ENCODE data around the gene CFAP46. TPM values are rescaled to one million over a fixed set of nuclear protein-coding genes. Genes with fewer than 3 reads are reported as not detected.

The CFAP46 gene
- total RNA-seq, 4 donors from 2014 or later = not detected

GRCh38 chr10:132842397-132842796 is 100.0 kb downstream of the CFAP46 start:
- no peaks in the 10 kb centered on the region for H3K36me3 ChIP-seq
- H3K27me3 ChIP-seq = no peaks in the 10 kb centered on the region
- H3K4me1 ChIP-seq = no peaks in the 10 kb centered on the region
- H3K9me3 ChIP-seq = peaks cover 0 to 23% (median 7%) of the 10 kb centered on the region in 4 donors
- TF ChIP-seq POLR2A (IDR thresholded peaks at IDR 0.05) (no peak), CTCF (IDR thresholded peaks at IDR 0.05) (no peak)
- no peak overlapping the region for H3K27ac ChIP-seq
- no peak for DNase-seq
- no peak overlapping the region for H3K4me3 ChIP-seq

- H3K27ac ChIP-seq = no peak overlapping the region
- TF ChIP-seq CTCF (IDR thresholded peaks at IDR 0.05) (no peak), POLR2A (IDR thresholded peaks at IDR 0.05) (no peak)
- no peak overlapping the region for H3K4me3 ChIP-seq
- DNase-seq = peak in 1 of 3 donors; percentile 16
- H3K36me3 ChIP-seq = no peaks in the 10 kb centered on the region
- peaks cover 0 to 23% (median 7%) of the 10 kb centered on the region in 4 donors for H3K9me3 ChIP-seq
- no peaks in the 10 kb centered on the region for H3K27me3 ChIP-seq
- peaks cover 0 to 2% (median 0%) of the 10 kb centered on the region in 4 donors for H3K4me1 ChIP-seq
These were observed 100.8 kb downstream of the CFAP46 start for GRCh38 chr10:132841615-132841975.

- no peak overlapping the region for H3K4me3 ChIP-seq
- H3K9me3 ChIP-seq = peaks cover 0 to 23% (median 7%) of the 10 kb centered on the region in 4 donors
- H3K27ac ChIP-seq = no peak overlapping the region
- no peaks in the 10 kb centered on the region for H3K36me3 ChIP-seq
- no peak for DNase-seq
- H3K4me1 ChIP-seq = peaks cover 0 to 4% (median 0%) of the 10 kb centered on the region in 4 donors
- TF ChIP-seq CTCF (IDR thresholded peaks at IDR 0.05) (no peak), POLR2A (IDR thresholded peaks at IDR 0.05) (no peak)
- no peaks in the 10 kb centered on the region for H3K27me3 ChIP-seq
These were observed 101.4 kb downstream of the CFAP46 start for GRCh38 chr10:132840698-132841614.

GRCh38 chr10:132839061-132839460 is 103.3 kb downstream of the CFAP46 start:
- Histone ChIP-seq H3K9me3 (peaks cover 0 to 21% (median 7%) of the 10 kb centered on the region in 4 donors), H3K27ac (no peak overlapping the region), H3K27me3 (no peaks in the 10 kb centered on the region), H3K36me3 (no peaks in the 10 kb centered on the region), H3K4me1 (peaks cover 0 to 4% (median 0%) of the 10 kb centered on the region in 4 donors), H3K4me3 (no peak overlapping the region)
- DNase-seq = no peak
- TF ChIP-seq POLR2A (IDR thresholded peaks at IDR 0.05) (no peak), CTCF (IDR thresholded peaks at IDR 0.05) (no peak)

GRCh38 chr10:132838346-132838970 is 103.9 kb downstream of the CFAP46 start:
- H3K36me3 ChIP-seq = no peaks in the 10 kb centered on the region
- DNase-seq = peak in 1 of 3 donors; percentile 31
- H3K9me3 ChIP-seq = peaks cover 0 to 19% (median 7%) of the 10 kb centered on the region in 4 donors
- no peak overlapping the region for H3K4me3 ChIP-seq
- peaks cover 0 to 4% (median 0%) of the 10 kb centered on the region in 4 donors for H3K4me1 ChIP-seq
- no peak overlapping the region for H3K27ac ChIP-seq
- H3K27me3 ChIP-seq = no peaks in the 10 kb centered on the region
- TF ChIP-seq CTCF (IDR thresholded peaks at IDR 0.05) (no peak), POLR2A (IDR thresholded peaks at IDR 0.05) (no peak)

Data from Peyer's patch (tissue), 4 donors.